HG03575 (cell line): ENCODE measurements around the gene FAXC.
"Not testable (repeated sequence)": the region's sequence is repeated elsewhere in the genome, so short reads cannot be mapped to it uniquely, and the experiment has no call there.

ENCODE experiments used
- ATAC-seq: cut with Tn5 transposase; IDR thresholded peaks from one replicate; pipeline ENCODE4 v1.9.1; 2021; ENCODE audit not compliant: unreplicated experiment, insufficient number of reproducible peaks, low FRiP score; ENCODE audit errors: extremely low read depth

The FAXC gene

DNA sequence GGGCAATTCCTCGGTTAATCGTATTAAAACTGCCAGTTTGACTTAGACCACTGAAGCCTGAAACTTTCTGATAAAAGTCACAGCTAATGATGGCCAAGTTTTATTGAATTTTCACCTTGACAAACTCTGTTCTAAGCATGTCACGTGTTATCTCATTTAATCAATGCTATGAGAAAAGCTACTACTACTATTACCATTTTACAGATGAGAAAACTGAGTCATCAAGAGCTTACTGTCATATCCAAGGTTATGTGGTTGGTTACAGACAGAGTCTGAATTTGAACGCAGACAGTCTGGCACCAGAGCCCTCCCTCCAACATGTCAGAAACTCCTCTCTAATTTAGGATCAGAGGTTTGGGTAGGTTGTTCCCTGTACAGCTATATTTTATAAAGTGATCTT, 4.3 kb downstream of the FAXC start:
- no peak for ATAC-seq

DNA sequence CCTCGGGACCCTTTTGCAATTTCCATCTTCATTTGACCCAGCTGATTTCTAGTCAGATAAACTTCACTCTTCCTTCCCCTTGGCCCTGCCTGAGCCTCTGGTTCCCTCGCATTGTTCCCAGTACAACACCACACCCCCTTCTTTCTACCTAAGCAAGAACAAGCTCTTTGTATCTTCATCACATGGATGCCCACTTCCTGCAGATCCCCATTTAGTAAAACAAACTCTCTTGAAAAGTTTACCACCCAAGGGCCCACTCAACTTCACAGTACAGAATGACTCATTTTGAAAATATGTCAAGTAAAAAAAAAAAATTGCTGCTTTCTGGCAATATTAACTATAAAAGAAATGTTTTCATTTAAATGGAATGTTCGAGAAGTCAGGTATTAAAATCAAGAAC, 5.2 kb downstream of the FAXC start:
- no peak for ATAC-seq

DNA sequence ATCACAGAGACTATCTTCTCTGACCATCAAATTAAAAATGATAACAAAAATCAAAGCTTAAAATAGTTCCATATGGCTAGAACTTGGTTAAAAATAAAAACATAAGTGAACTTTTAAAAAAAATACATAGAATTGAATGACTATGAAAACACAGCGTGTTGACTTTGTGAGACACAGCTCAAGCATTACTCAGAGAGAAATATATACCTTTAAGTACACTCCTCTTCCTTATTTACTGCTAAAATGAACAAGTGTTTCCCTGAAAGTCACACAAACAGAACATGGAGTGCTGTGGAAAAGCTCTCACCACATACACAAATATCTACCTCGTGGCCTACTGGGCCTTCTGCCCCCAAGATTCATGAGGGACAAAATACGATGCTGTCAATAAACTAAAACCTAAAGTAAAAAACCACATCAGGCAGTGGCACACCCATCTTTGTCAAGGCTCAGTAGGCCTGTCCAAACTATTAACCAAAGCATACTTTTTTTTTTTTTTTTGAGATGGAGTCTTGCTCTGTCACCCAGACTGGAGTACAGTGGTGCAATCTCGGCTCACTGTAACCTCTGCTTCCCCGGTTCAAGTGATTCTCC, 7.5 kb downstream of the FAXC start:
- ATAC-seq: no peak

DNA sequence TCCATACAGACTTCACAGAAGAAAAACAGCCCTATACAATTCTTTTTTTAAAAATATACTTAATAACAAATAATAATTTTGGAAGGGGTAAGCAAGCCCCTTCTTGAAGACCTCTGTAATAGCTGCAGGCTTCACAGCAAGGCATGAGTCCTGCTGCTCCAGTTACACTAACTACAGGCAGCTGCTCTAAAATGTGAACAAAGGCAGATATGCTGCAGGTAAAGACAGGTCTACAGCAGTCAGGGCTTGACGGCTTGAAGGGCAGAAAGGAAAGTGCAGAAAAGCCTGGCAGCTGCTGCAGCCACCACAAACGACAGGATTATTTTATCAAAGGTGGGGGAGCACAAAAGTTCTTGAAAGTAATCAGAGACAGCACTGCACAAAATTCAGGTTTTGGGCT, 11.3 kb downstream of the FAXC start:
- no peak for ATAC-seq

GRCh38 chr6:99335298-99335697, 14.2 kb downstream of the FAXC start:
- not testable (repeated sequence) for ATAC-seq

GRCh38 chr6:99334526-99335127, 14.8 kb downstream of the FAXC start:
- ATAC-seq: peak; percentile 26

- ATAC-seq: peak; percentile 76
Measured at GRCh38 chr6:99333068-99333467, 16.4 kb downstream of the FAXC start.

DNA sequence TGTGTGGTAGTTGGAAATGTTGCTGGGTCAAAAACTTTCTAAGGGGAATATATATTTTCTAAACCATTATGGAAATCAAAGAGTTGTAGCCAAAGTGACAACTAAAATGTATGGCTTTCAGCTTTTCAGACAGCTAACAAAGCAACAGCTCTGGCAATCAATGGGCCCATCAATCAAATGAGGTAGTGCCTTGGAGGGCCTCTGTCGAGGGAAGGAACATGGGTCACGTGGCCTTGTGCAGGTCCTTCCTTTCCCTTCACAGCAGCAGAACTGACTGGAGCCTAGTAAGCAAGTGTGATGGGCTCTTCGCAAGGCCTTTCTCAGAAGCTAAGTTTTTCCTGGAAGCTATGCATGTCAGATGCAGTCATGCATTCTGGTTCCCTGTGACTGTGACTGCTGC, 17.9 kb downstream of the FAXC start:
- no peak for ATAC-seq

- peak; percentile 74 for ATAC-seq
Measured at GRCh38 chr6:99330159-99330558, 19.3 kb downstream of the FAXC start.

GRCh38 chr6:99324996-99325395, 24.5 kb downstream of the FAXC start:
- no peak for ATAC-seq

DNA sequence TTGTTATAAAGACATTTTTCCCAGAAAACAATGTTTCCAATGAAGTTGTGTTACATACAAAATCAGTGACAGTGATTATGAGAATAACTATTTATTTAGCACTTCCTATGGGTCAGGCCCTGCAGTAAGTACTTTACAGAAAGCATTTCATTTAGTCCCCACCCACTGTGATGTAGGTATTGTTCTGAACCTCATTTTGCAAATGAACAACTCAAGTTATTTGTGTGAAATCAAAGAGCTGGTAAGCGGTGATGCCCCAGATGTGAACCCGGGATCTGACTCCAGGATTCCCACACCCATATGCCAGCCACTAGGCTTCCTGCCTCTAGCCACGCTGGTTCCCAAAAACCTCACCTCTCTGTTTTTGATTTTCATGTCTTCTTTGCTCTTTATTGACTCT, 30.9 kb downstream of the FAXC start:
- no peak for ATAC-seq

GRCh38 chr6:99312354-99312753, 37.1 kb downstream of the FAXC start:
- no peak for ATAC-seq

DNA sequence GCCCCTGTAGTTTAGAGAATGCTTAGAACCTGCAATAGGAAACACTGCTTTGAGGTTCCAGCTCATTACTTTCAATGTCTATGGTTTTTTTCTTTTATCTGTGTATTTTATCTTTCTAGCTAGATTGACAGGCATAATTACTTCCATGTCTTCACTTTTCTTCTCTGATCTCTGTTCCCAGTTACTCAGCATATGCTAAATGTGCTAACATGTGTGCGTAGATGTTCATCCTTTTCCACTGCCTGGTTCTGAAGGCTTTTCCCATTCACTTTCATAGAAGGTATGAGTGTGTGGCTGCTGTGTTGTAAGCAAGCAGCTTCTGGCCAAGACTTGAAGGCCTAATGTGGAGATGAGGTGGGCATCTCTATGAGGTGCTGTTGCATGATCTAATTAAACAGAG, 38.9 kb downstream of the FAXC start:
- no peak for ATAC-seq

- no peak for ATAC-seq
Measured at GRCh38 chr6:99309557-99309956, 39.9 kb downstream of the FAXC start.

DNA sequence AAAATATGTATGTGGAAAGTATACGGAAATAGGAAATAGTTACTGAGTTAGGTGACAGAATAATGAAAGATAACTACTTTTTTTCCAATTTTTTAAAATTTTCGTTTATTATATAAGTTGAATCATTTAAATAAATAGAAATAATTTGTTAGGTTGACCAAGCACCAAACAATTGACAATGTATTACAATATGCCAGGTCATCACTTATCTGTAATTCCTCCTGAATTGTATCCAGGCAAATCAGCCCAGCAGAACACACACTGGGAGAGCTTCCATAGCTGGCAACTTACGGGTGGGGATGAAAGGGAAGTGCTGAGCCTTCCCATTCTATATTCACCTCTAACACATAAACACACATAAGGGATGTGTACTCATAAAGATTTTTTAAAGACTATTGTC, 40.7 kb downstream of the FAXC start:
- no peak for ATAC-seq

GRCh38 chr6:99307295-99307907, 42.1 kb downstream of the FAXC start:
- ATAC-seq: no peak

DNA sequence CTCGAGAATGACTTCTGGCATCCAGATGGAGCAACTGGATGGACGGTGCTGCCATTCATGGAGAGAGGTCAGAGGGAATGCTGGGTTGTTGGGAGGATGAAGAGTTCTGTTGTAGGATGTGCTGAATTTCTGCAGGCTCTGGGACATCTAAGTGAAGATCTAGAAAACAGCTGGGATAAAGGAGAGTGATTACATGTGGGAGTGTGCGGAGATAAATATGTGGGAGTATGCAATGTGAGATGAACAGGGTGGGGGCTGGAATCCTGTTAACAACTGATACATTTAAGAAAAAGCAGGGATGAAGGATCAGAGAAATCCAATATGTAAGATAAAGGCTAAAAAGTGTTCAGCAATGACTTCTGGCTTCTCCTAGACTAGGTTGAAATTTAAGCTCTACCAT, 43.1 kb downstream of the FAXC start:
- no peak for ATAC-seq

DNA sequence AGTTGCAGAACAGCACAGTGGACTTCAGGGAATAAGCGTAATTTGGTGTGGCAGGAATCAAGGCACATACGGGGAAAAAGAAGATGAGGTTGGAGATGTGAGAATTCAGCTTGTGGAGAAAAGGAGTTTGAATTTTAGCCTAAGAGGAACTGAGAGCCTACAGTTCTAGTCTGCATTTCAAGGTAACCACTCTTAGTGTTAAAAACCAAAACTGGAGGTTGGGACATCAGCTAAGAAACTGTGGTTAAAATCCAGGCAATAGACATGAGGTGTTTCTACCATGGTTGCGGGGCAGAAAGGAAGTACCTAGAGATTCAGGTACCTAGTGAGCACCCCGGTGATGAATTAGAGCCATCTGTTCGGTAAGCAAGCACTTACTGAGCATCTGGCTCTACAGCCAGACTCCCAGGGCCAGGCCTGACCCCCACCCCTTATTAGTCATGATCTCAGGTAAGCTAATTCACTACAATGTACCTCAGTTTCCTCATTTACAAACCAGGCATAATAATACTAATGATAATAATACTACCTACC, 44.4 kb downstream of the FAXC start:
- no peak for ATAC-seq

DNA sequence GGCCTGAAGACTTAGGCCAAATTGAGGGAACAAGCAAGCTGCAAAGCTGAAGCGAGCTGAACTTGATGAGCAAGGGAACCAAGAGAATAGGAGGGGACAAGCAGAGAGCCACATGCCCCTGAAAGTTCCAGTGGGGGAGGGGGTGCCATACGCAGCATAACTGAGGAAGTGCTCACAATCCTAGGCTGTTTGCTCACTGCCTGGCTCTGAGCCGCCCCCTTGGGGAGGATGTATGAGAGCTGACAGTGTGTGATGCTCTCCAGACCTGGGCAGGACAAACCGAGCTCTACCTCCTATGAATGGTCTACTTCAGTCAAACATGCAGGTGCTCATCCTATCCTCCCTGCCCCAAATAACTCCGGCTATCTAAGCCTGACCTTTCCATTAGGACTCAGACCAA, 52.1 kb downstream of the FAXC start:
- ATAC-seq: no peak

GRCh38 chr6:99297006-99297405, 52.5 kb downstream of the FAXC start:
- ATAC-seq: no peak

- ATAC-seq: no peak
Measured at GRCh38 chr6:99296261-99296660, 53.2 kb downstream of the FAXC start.
